Neural progenitor cell (in vitro differentiated cells): ENCODE measurements around the gene MVD.

Experiments
- EZH2 ChIP-seq: fragments of 200-600 bp; sonication (generic); IDR thresholded peaks from 2 replicates; pipeline ENCODE4 v1.6.1; 2017; ENCODE audit warnings: antibody characterized with exemption, mild to moderate bottlenecking, moderate library complexity
- EZH2phosphoT487 ChIP-seq: fragments of 200-600 bp; sonication (generic); IDR thresholded peaks from 2 replicates; pipeline ENCODE4 v1.6.1; 2017; ENCODE audit warnings: antibody characterized with exemption

DNA sequence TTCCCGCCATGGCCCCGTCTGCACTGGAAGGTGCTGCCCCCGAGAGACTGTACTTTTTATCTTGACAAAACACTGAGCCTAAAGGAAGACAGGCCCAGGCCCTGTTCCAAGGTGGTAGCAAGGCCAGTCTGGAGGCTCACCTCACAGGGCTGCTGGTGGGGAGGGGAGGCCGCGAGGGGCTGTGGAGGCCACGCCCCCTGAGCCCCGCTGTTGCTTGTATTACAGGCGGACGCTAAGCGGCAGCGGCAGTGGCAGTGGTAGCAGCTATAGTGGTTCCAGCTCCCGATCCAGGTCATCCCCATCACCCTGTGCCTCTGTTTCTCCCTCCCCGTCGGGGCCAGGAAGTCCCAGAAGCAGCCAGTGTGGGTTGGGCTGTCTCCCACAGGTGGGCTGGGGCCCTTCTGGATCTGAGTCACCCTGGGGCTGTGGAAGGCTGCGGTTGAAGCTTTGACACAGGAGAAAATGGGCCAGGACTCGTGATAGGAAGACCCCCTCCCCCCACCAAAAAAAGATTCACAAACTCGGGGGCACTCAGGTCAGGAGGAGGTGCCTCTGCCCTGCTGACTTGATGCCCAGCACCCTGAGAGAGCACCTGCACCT is 37.8 kb downstream of the MVD start:
- no peak for TF ChIP-seq EZH2phosphoT487
- no peak for TF ChIP-seq EZH2
